Measurements from ENCODE around the gene ANXA10. TPM values are rescaled to one million over a fixed set of nuclear protein-coding genes. Genes with fewer than 3 reads are reported as not detected.

ANXA10 gene
- total and polyA plus RNA-seq, 2 of the 4 experiments (the other 2 are of a cell fraction), result 0.44 to 0.72 TPM

- dilution Hi-C loops (cut with HindIII; ENCODE audit: low sequenced_read_pairs, unreplicated experiment), result no loop called here
- no peak overlapping the region for H4K91ac ChIP-seq (ENCODE audit: insufficient read depth, low read depth, low read length)
- in situ Hi-C loops (cut with MboI; ENCODE audit: low sequenced_read_pairs), result no loop called here
- H2BK20ac ChIP-seq (ENCODE audit: low read depth, low read length), result no peak overlapping the region
- no peak overlapping the region for H2AK5ac ChIP-seq (ENCODE audit: low read depth, low read length)
- ATAC-seq (ENCODE audit: low read depth), result no peak
- CTCF ChIA-PET, result no interaction called here
- no peak overlapping the region for H3K56ac ChIP-seq (ENCODE audit: extremely low read depth, insufficient read depth, low read length)
- no peak overlapping the region for H3K23ac ChIP-seq (ENCODE audit: low read depth, low read length)
- no peaks in the 10 kb centered on the region for H3K9me3 ChIP-seq (ENCODE audit: control insufficient read depth, insufficient read depth, low read length)
- no peak overlapping the region for H4K8ac ChIP-seq (ENCODE audit: low read depth in 2 of 2, low read length in 2 of 2)
- no peak overlapping the region for H2BK5ac ChIP-seq (ENCODE audit: low read depth, low read length, poor library complexity, severe bottlenecking)
- H3K4me3 ChIP-seq (ENCODE audit: insufficient read depth, low read depth, low read length), result no peak overlapping the region
- H3K4me2 ChIP-seq (ENCODE audit: low read depth, low read length), result no peak overlapping the region
- no peaks in the 10 kb centered on the region for H3K9me1 ChIP-seq (ENCODE audit: insufficient read depth, low read length)
- 0 out of 2 replicates have a peak, but pooled peaks cover 4% of the 10 kb centered on the region for H3K4me1 ChIP-seq (ENCODE audit: control insufficient read depth, insufficient read depth, low read length)
- no peak overlapping the region for H2BK120ac ChIP-seq (ENCODE audit: low read depth, low read length)
- H3K79me1 ChIP-seq (ENCODE audit: low read depth in 1 of 2, low read length in 2 of 2), result no peaks in the 10 kb centered on the region
- H3K27ac ChIP-seq (ENCODE audit: insufficient read depth, low read length), result no peak overlapping the region
- DNase-seq, result no peak
- H3K14ac ChIP-seq (replicated peaks; ENCODE audit: low read depth, low read length), result no peak overlapping the region
- no peak overlapping the region for H2AK9ac ChIP-seq (replicated peaks; ENCODE audit: low read depth, low read length, poor library complexity)
- TF ChIP-seq NFE2L2 (IDR thresholded peaks at IDR 0.05; ENCODE audit: low read depth, low read length), result peak; percentile 94
- TF ChIP-seq MAZ (IDR thresholded peaks at IDR 0.05; ENCODE audit: borderline replicate concordance, low read depth, low read length), result no peak
- peak; percentile 29; the same call in 1 of the 2 replicates for TF ChIP-seq MAFK (IDR thresholded peaks at IDR 0.05; ENCODE audit: low read depth, low read length)
- no peak overlapping the region for H3K9ac ChIP-seq (ENCODE audit: low read depth, low read length)
- no peaks in the 10 kb centered on the region for H4K20me1 ChIP-seq (ENCODE audit: insufficient read depth, low read length)
- no peak overlapping the region for H2BK15ac ChIP-seq (ENCODE audit: low read depth, low read length)
- no peak overlapping the region for H3K4ac ChIP-seq (ENCODE audit: low read depth, low read length)
- H3K18ac ChIP-seq (ENCODE audit: low read depth, low read length), result no peak overlapping the region
- no peaks in the 10 kb centered on the region for H3K27me3 ChIP-seq (ENCODE audit: control insufficient read depth, insufficient read depth, low read length)
- BruUV-seq (replicated peaks), result no TSS peak
- intact Hi-C loops (cut with micrococcal nuclease), result no loop called here
- no peak overlapping the region for H4K5ac ChIP-seq (ENCODE audit: low read depth, low read length)
- no CpG with 5 or more reads among the region's 3 CpGs for WGBS, 2 experiments (ENCODE audit: extremely low coverage in 2 of 2, insufficient read length in 1 of 2)
- no peak overlapping the region for H2AFZ ChIP-seq (replicated peaks; ENCODE audit: low read length, poor library complexity)
- POLR2A ChIA-PET (ENCODE audit: unreplicated experiment), result no interaction called here
- H3K36me3 ChIP-seq (ENCODE audit: control insufficient read depth, insufficient read depth, low read length), result no peaks in the 10 kb centered on the region
Observed at GRCh38 chr4:168102403-168102802, 10.1 kb downstream of the ANXA10 start.
